Tongue (tissue), 2 donors: Measurements from ENCODE around the gene ATP8A2. TPM values are rescaled to one million over a fixed set of nuclear protein-coding genes. Genes with fewer than 3 reads are reported as not detected.
A peak's percentile ranks its signal among the peaks of the same experiment; 100 is the strongest.
"Not testable (repeated sequence)": the region's sequence is repeated elsewhere in the genome, so short reads cannot be mapped to it uniquely, and the experiment has no call there.

Experiments used
- DNase-seq: peaks from one replicate; pipeline ENCODE4 v3.0.0-alpha.2; 2015
- total RNA-seq: library from RNA; depleted of rRNA; stranded (reverse); fragments of >200 nt; gene quantifications from one replicate; pipeline ENCODE4 v1.2.3, GENCODE V29; 2014

Gene ATP8A2
- total RNA-seq, 1 donor from 2014 or later: 1.8 TPM

DNA sequence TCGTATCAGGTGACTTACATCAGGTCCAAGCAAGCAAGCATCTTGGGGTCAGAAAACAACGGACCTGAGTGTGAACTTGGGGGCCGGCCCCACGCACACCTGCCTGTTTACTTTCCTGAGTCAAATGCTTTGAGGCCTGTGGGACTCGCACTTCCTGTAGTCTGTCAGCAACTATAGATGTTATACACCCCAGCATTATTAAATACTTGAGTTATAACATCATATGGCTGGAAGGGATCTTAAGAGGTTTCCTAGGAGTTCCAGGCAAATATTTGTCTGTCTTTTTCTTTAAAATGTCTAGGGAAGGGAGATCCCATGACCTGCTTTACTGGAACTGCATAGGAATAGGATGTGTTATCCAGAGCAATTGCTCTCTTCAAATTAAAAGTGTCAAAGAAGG lies 399.4 kb downstream of the ATP8A2 start:
- peak; percentile 84 for DNase-seq

DNA sequence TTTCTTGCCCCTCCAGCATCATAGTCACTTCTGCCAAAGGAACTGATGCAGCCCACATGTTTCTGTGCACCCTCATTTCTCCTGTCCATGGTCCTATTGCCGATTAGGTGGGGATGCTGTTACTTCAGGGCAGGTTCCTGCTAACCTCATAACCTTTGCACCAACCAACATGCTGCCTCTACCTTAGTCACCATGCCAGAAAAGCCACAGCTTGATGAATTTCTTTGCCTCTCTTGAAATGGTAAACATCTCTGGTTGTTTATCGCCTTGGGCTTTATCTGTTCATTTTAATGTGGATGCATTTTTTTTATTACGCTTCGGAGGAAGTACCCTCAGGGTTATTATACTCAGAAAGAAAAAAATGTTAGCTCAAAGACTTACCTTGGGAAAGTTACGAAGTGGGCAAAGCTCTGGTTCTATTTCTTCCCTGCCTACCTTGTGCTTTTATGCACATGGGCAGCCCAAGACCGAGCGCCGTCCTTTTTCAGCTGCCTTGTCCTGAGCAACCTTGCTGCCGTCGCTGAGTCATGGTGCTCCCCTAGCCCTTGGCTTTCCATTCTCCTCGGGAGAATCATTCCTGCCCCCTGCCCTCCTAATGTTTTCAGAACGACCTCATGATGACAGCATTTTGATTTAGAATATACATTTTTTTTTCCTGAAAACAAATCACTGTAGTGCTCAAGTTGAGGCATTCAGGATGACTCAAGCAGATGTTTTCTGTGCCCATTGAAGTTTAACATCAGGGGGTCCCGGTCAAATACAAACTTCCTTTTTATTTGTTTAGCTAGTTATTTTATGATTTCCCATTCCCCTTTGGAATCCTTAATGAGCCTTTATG lies 400.1 kb downstream of the ATP8A2 start:
- DNase-seq: no peak

DNA sequence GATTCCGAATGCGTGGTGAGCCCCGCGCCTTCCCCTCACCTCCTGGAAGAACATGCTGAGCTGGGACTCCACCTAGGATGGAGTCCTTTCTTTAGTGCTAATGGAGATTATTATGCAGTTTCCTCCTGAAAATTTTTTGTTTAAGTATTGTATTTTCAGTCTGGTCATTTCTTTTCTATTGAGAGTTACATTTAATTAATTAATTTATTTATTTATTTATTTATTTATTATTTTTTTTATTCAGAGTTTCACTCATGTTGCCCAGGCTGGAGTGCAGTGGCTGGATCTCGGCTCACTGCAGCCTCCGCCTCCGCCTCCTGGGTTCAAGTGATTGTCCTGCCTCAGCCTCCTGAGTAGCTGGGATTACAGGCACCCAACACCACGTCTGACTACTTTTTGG lies 400.8 kb downstream of the ATP8A2 start:
- not testable (repeated sequence) for DNase-seq

- not testable (repeated sequence) for DNase-seq
Measured at GRCh38 chr13:25774056-25774455, 402.3 kb downstream of the ATP8A2 start.

- DNase-seq: no peak
Measured at GRCh38 chr13:25775275-25775674, 403.5 kb downstream of the ATP8A2 start.

DNA sequence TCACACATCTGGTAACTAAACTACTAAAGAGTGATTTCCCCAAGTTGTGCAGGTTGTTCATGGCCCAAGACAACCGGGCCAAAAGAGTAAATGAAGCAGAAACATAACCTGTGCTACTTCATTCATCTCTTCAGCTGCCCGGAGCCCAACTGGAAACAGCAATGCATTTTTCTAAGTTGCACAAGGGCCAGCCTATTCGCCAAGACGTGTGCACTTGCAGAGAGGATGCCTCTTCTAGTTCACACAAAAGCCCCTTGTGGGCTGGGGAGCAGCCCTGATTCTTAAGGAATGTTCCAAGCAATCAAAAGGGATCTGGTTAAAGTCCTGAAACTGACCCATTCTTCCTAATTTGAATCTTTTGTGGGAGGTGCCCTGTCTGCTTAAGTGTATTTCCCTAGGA lies 404.2 kb downstream of the ATP8A2 start:
- peak; percentile 41 for DNase-seq

- no peak for DNase-seq
Measured at GRCh38 chr13:25776722-25777121, 404.9 kb downstream of the ATP8A2 start.

DNA sequence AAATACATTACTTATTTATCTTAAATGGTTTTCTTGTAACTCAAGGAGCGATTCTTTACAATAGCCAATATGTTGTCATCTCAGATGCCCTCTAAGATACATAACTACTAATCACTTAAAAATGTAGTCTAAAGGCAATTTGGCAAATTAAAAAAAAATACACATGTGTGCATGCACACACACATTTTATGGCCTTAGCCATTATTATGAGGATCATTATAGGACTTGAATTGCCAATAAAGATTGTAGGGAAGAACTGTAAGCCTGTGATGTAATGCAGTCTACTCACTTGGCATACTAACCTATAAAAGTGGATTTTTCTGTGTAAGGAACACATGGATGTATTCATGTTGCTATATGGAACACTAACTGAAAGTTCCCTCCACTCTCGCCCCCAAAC lies 405.7 kb downstream of the ATP8A2 start:
- no peak for DNase-seq

GRCh38 chr13:25778365-25778764 lies 406.6 kb downstream of the ATP8A2 start:
- no peak for DNase-seq

GRCh38 chr13:25778808-25779305 lies 407.1 kb downstream of the ATP8A2 start:
- DNase-seq: no peak

DNA sequence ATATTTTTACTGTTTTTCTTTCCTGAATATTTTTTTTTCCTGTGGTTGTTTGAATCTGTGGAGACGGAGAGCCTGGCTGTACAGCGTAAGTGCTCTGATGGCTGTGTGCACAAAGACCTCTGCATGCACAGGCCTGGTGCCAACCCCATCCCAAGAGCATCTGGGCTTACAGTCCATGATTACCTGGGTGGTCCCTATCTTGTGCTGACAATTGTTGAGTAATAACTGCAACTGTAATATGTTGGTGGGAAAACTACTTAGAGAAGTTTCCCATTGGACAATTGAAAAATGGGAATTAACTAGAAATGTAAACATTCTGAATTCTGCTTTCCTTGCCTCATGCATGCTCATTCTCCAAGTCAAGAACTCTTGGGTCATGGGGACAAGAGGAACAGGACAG lies 411.3 kb downstream of the ATP8A2 start:
- no peak for DNase-seq

- peak; percentile 76 for DNase-seq
Measured at GRCh38 chr13:25783601-25784024, 411.8 kb downstream of the ATP8A2 start.

GRCh38 chr13:25784119-25784518 lies 412.3 kb downstream of the ATP8A2 start:
- no peak for DNase-seq

DNA sequence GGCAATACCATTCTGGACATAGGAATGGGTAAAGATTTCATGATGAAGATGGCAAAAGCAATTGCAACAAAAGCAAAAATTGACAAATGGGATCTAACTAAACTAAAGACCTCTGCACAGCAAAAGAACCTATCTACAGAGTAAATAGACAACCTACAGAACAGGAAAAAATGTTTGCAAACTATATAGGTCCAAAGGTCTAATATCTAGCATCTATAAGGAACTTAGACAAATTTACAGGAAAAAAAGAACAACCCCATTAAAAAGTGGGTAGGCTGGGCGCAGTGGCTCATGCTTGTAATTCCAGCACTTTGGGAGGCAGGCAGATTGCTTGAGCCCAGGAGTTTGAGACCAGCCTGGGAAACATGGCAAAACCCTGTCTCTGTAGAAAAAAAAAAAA lies 418.4 kb downstream of the ATP8A2 start:
- not testable (repeated sequence) for DNase-seq

DNA sequence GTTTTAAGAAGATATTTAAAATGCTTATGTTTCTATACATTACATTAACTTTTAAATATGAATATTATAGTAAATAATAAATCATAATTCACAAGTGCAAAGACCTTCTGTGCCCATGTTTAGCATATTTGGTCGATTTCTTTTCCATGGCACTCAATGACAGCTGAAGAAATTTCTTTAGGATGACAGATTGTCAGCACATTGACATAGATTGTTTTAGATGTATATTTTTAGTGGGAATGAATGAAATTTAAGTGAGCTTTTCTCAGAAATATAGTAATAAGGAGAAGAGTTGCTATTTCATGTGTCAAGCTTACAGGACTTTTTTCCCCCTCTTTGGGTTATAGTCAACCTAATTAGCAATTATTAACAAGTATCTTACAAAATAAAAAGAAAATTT lies 423.5 kb downstream of the ATP8A2 start:
- no peak for DNase-seq

GRCh38 chr13:25796474-25796873 lies 424.7 kb downstream of the ATP8A2 start:
- no peak for DNase-seq

- no peak for DNase-seq
Measured at GRCh38 chr13:25798998-25799397, 427.2 kb downstream of the ATP8A2 start.

DNA sequence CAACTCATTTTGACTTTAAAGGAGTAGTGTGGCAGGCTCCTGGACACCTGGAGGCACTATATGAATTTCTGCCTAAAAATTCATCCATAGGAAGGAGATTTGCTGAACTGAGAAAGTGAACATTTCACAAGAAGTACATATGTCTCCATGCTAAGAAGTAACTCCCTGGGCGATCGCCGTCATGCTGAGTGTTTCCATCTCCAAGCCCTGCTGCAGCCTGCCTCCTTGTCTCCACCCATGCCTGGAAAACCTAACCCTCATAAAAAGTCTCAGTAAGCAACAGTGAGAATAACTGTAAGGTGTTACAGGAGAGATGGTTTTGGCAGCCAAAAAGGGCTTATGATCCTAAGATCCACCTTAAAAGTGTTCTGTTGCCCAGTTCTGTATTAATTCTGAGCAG lies 428.7 kb downstream of the ATP8A2 start:
- peak; percentile 73 for DNase-seq

- DNase-seq: no peak
Measured at GRCh38 chr13:25802579-25802978, 430.8 kb downstream of the ATP8A2 start.

- DNase-seq: no peak
Measured at GRCh38 chr13:25803641-25804040, 431.9 kb downstream of the ATP8A2 start.

GRCh38 chr13:25806264-25806974 lies 434.6 kb downstream of the ATP8A2 start:
- peak; percentile 90 for DNase-seq

DNA sequence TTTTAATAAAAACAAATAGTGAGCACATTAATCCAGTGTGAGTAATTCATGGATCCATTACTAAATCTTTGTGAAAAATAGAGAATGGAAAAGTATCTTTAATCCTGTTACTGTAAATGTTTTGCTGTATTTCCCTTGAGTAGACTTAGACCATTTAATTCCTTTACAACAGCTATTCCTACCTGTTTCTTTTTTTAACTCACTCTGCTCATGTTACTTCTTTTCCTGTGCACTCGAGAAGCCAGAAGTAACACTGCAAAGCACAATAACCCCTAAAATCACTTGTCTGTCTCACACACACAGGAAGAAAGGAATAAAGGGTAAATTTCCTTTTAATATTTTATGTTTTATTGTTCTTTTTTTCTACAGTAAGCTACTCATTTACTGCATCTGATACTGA lies 435.8 kb downstream of the ATP8A2 start:
- no peak for DNase-seq

DNA sequence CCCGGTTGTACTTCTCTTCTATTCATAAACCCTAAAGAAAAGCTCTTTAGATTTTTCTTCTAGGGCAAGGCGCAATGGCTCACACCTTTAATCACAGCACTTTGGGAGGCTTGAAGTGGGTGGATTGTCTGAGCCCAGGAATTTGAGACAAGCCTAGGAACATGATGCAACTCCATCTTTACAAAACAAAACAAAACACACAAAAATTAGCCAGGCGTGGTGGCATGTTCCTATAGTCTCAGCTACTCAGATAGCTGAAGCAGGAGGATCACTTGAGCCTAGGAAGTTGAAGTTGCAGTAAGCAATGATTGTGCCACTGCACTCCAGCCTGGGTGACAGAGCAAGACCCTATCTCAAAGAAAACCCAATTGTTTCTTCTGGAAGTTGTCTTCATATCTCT lies 439.7 kb downstream of the ATP8A2 start:
- DNase-seq: no peak
